Measurements from ENCODE around the gene OR1Q1.
"Not testable (repeated sequence)": the region's sequence is repeated elsewhere in the genome, so short reads cannot be mapped to it uniquely, and the experiment has no call there.

Gene OR1Q1, protein sequence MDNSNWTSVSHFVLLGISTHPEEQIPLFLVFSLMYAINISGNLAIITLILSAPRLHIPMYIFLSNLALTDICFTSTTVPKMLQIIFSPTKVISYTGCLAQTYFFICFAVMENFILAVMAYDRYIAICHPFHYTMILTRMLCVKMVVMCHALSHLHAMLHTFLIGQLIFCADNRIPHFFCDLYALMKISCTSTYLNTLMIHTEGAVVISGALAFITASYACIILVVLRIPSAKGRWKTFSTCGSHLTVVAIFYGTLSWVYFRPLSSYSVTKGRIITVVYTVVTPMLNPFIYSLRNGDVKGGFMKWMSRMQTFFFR

DNA sequence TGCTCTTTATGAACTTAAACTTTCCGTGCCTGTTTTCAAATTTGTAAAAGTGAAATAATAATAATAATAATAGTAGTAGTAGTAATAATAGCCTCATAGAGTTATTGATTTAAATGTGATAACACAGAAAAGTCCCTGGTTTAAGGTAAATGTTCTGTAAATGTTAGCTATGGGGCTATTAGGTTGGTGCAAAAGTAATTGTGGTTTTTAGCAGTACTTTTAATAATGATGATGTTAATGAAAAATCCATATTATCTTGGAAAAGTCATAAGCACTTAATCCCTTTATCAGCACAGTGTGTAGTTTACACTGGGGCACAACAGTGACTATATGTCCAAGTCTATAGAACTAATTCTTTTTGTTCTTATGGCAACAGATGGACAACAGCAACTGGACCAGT is at the start of gene OR1Q1:
OR1Q1 (plus strand) TSS at position 377 of the 400 bp plus-strand sequence; CDS start at position 377, 0 bp downstream.
- no peak for DNase-seq (ENCODE audit: low spot score)

DNA sequence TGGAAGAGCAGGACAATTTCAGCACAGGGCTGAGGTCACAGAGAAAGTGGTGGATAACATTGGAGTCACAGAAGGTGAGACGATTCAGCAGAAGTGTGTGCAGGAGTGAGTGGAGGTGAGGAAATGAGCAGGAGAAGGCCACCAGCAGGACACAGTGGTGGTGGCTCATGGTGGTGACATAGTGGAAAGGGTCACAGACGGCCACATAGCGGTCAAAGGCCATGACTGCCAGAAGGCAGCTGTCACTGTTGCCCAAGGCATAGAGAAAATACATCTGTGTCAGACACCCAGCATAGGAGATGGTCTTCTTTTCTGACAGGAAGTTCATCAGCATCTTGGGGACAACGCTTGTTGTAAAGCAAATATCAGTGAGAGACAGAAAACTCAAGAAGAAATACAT is 46.6 kb upstream of the OR1Q1 start:
- DNase-seq (ENCODE audit: low spot score): no peak

DNA sequence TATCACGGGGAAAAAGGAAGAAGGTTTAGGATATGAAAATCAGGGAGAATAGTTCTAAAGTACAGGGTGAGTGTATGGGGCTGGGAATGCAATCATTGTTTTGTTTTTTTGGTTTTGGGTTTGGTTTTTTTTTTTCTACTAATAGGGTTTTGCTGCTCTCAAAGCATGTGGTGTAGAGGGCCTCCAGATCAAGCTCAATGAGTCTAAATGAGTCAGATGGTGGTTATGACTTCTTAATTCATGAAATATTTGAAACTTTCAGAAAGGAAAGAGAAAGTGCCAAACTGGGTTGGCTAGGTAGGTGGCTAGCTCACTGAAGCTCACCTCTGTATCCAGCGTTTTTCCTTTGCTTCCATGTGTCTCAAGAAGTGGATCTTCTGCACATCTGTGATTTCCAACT is 42.1 kb upstream of the OR1Q1 start:
- no peak for DNase-seq (ENCODE audit: low spot score)

DNA sequence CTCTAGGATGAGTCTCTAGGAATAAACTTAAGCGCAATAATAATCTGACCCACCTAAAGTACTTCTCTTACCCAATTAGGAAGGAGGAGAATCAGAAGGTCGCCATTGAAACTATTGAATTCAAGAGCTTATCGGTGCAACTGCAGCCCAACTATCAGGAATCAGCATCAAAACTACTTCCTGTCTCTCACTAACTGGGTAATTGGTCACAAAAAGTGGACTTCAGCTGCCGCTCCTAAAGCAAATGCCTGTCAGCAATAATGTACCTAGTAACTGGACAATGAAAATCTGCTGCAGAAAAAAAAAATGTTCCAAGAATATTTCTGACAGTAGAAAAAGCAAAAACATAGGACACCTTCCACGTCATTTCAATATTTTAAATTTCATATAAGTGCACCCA is 34.7 kb upstream of the OR1Q1 start:
- no peak for DNase-seq (ENCODE audit: low spot score)

DNA sequence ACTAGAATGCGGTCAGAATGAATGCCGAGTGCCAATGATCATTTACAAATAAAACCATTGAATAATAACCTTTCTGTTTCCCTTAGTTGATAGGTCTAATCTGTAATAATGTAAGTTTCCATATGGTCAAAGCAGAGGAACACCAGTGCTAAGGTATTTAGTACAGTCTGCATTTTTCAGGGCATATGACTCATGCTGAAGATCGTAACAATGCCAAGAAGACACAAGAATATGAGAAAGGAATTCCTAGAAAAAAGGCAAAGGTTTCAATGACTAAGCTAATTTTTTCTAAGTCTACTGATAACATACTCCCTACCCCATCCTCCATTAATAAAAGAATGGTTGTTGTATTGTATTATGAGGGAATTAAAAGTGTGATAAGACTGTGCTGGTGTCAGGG is 34.2 kb upstream of the OR1Q1 start:
- peak; percentile 30 for DNase-seq (ENCODE audit: low spot score)

DNA sequence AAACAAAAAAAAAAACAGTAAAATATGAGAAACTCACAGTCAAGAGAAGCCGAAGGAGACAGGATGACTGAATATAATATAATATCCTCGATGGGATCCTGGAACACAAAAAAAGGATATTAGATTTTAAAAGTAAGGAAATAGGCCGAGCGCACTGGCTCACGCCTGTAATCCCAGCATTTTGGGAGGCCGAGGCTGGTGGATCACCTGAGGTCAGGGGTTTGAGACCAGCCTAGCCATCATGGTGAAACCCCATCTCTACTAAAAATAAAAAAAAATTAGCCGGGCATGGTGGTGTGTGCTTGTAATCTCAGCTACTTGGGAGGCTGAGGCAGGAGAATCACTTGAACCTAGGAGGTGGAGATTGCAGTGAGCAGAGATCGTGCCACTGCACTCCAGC is 31.3 kb upstream of the OR1Q1 start, which contains the start of gene OR1L8:
OR1L8 (minus strand) TSS at position 101 of the 400 bp plus-strand sequence. CDS start 14,907 bp downstream, outside the sequence.
- not testable (repeated sequence) for DNase-seq (ENCODE audit: low spot score)

DNA sequence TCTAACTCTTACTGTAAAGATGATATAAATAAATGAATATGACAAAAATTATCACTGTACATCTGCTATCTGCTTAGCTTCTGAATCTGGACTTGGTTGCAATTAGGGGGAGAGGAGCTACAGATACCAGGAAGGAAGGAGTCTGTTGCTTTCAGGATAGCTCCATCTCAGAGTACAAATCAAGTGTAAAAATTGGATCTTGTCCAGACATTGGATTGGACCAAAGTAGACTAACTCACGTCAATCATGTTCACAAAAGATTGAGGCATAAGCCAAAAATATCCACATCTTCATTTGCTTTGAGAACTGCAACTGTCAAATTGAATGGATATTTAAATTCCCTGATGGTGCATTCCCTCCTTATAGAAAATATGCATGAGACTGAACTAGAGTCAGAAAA is 8.8 kb upstream of the OR1Q1 start:
- no peak for DNase-seq (ENCODE audit: low spot score)

DNA sequence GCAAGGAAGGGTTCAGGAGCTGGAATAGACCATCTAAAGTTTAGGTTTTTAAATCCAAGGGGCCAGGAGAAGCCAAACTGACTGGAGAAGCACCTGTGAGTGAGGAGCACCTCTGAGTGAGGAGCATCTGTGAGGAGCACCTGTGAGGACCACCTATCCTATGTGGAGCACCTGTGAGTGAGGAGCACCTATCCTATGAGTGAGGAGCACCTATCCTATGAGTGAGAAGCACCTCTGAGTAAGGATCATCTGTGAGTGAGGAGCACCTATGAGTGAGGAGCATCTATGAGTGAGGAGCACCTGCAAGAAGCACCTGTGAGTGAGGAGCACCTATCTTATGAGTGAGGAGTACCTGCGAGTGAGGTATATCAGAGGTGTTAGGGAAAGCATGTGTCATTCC is 8.0 kb upstream of the OR1Q1 start:
- no peak for DNase-seq (ENCODE audit: low spot score)

DNA sequence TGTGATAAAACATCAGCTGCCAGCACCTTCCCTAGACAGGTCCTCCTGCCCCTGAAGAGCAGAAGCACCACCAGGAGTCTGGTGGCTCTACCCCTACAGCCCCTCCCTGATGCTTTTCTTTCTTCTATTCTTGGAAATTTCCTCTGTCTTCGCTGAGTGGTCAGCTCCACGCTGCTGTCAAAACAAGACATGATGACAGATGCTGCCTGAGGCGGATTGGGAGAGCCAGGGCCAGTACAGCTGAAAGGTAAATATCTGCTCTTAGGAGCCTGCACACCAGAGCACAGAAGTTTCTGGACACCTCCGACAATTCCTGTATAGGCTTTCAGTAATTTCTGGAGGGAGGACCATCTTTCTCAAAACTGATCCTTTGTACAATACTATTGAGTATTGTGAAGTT is 4.7 kb upstream of the OR1Q1 start:
- DNase-seq (ENCODE audit: low spot score): no peak

DNA sequence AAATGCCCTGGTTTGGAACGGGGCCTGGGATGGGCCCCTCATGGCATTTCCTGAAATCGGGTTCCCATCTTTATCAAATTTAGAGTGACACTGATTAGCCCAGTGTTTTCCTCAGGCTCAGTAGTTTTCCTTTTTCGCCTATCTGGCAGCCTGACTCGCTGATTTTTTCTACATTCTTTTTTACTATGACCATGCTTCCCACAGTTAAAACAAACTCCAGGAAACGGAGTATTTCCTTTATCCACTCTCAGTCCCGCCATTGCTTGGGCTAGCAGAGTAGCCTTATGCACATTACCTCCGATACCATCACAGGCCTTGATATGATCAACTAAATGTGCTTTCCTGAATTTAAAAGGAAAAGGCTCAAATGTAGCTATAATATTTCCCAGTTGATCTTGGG is 5.5 kb downstream of the OR1Q1 start:
- no peak for DNase-seq (ENCODE audit: low spot score)

DNA sequence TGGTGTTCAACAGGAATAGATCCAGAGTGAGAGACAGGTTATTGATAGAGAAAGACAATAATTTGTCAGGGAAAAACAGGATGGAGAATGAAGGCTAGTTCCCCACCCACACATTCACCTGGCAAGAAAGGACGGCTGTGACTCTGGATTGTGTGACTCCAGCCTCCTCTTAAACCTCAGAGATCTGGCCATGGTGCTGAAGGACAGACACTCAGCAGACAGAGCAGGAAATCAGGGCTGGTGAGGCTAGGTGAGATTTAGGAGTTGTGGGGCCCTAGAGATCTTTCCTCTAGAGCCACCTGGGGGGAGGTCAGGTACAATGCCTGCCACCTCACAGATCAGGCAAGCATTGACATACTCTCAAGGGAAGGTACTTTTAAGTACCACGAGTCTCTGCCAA is 27.7 kb downstream of the OR1Q1 start:
- peak; percentile 30 for DNase-seq (ENCODE audit: low spot score)

DNA sequence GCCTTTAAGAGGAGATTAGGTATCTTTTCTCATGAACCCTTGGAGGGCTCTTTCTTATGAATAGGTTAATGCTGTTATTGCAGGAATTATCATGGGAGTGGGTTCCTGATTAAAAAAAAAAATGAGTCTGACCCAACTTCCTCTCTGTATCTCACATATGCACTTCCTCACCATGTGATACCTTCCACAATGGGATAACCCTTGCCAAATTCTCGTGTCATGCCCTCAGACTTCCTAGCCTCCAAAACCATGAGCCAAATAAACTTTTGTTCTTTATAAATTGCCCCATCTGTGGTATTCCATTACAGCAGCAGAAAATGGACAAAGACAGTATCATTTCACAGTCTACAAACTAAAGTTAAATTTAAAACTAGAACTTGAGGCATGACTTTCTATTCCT is 41.8 kb downstream of the OR1Q1 start:
- DNase-seq (ENCODE audit: low spot score): no peak

DNA sequence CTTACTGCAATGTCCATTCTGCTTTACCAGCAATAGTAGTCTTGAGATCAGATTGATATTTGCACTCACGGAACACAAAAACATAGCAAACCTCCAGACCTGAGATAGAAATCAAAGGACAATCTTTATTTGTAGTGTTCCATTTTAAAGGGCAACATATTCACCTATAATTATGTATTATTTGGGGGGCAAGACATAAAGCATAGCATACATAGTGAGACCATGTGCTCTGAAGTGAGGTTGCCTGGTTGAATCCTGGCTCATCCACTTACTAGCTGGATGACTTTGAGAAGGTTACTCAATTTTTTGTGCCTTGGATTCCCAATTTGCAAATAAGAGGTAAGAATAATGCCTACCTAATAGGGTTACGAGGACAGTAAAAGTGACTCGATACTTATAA is 43.0 kb downstream of the OR1Q1 start, which contains the start of gene OR1B1:
OR1B1 (minus strand) TSS at position 101 of the 400 bp plus-strand sequence.
- DNase-seq (ENCODE audit: low spot score): no peak

DNA sequence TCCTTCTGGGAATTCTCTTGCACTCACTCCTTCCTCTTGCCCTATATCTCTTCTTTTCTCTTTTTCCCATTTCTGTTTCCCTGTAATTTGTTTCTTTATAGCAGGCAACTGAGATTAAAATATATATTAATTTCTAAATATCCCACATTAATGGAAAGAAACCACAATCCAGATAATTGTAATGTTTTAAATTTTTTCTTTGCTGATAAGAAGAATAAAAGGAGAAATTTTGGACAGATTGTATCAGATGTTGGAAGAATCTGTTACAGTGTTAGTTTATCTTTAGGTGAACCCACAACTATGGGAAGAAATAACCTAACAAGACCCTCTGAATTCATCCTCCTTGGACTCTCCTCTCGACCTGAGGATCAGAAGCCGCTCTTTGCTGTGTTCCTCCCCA is 46.9 kb downstream of the OR1Q1 start, which contains the start of gene OR1L1:
OR1L1 (plus strand) TSS at position 301 of the 400 bp plus-strand sequence; CDS start at position 301, 0 bp downstream.
- DNase-seq (ENCODE audit: low spot score): no peak

Data from RKO (cell line).